MM.1S (cell line): ENCODE results near the gene TMEM80.

Source experiments
- CTCF ChIP-seq: fragments of 300-600 bp; sonication (generic); IDR thresholded peaks from 2 replicates; pipeline ENCODE4 v1.5.1; 2016; ENCODE audit warnings: antibody characterized with exemption, low read length, mixed read lengths
- EZH2 ChIP-seq: fragments of 300-600 bp; sonication (generic); optimal IDR thresholded peaks from 2 replicates; pipeline ENCODE3; 2017; ENCODE audit warnings: low read depth, mild to moderate bottlenecking, antibody characterized with exemption, low read length, mixed read lengths
- EZH2phosphoT487 ChIP-seq: fragments of 300-600 bp; sonication (generic); IDR thresholded peaks from 2 replicates; pipeline ENCODE4 v1.6.1; 2018; ENCODE audit warnings: antibody characterized with exemption, low read length

- no peak for TF ChIP-seq CTCF
- TF ChIP-seq EZH2: no peak
- TF ChIP-seq EZH2phosphoT487: no peak
Observed at GRCh38 chr11:680476-680875, 15.1 kb upstream of the TMEM80 start.
